MCF 10A (cell line): ENCODE data around the gene PCA3. TPM values are rescaled to one million over a fixed set of nuclear protein-coding genes. Genes with fewer than 3 reads are reported as not detected.

Experiments
- total RNA-seq: library from RNA; stranded (reverse); gene quantifications from 2 replicates; pipeline ENCODE4 v1.2.3, GENCODE V29; 2022

PCA3 gene
- total RNA-seq, 1 experiment from 2014 or later, result not detected

Other genes with a start within 250 kb of the PCA3 start
- 0.29 and 0.63 TPM in 2 replicates for gene PRUNE2, start 141.7 kb downstream of the PCA3 start, total RNA-seq